Endothelial cell of umbilical vein (primary cell): ENCODE measurements around the gene PYGO1. TPM values are rescaled to one million over a fixed set of nuclear protein-coding genes. Genes with fewer than 3 reads are reported as not detected.
"Not testable (repeated sequence)": the region's sequence is repeated elsewhere in the genome, so short reads cannot be mapped to it uniquely, and the experiment has no call there.

Experiments
- BruUV-seq: library from RNA; stranded (reverse); fragments of 400-500 nt; replicated peaks from 2 replicates; lab custom pipeline; 2021; lab: Mats Ljungman, UMichigan
- CTCF ChIA-PET: fragments of 300-600, 350-600 bp; sonication (Branson Sonifier 250); formaldehyde crosslinking; loops from one replicate; lab custom pipeline; 2021; ENCODE audit warnings: antibody characterized with exemption, inconsistent platforms; lab: Charles Lee
- POLR2A ChIA-PET: fragments of 300-600, 350-600 bp; sonication (Branson Sonifier 250); formaldehyde crosslinking; loops from one replicate; lab custom pipeline; 2021; ENCODE audit warnings: antibody characterized with exemption, inconsistent platforms; lab: Charles Lee
- DNase-seq: peaks from one replicate; pipeline ENCODE4 v3.0.0-alpha.2; 2011; ENCODE audit warnings: low read depth, low spot score
- FAIRE-seq: peaks from 2 replicates; lab custom pipeline; 2011; peaks lifted over from hg19 to GRCh38; lab: Jason Lieb, UNC
- H2AFZ ChIP-seq: 2 replicates; pipeline ENCODE4 v1.6.0; 2012; ENCODE audit warnings: low read depth, low read length, control low read depth, inconsistent platforms
- H3K27ac ChIP-seq: 2 replicates; pipeline ENCODE4 v1.5.1; 2011; ENCODE audit warnings: low read depth, mild to moderate bottlenecking, control low read depth, low read length, moderate library complexity; ENCODE audit not compliant: insufficient read depth
- H3K27me3 ChIP-seq, 2 experiments: 2 replicates each; pipeline versions ENCODE4 v1.6.0 to v1.6.1; 2011; ENCODE audit warnings: low read length in 2 of 2, mixed read lengths in 1 of 2; ENCODE audit not compliant: control insufficient read depth in 2 of 2, insufficient read depth in 2 of 2
- H3K36me3 ChIP-seq, 2 experiments: 2 replicates in 1 of 2; 3 replicates in 1 of 2; pipeline ENCODE4 v1.5.1; 2011; ENCODE audit warnings: low read length in 2 of 2, mild to moderate bottlenecking in 1 of 2, moderate library complexity in 1 of 2; ENCODE audit not compliant: control insufficient read depth in 2 of 2, insufficient read depth in 2 of 2; ENCODE audit errors: extremely low read depth in 1 of 2
- H3K4me1 ChIP-seq: 3 replicates; pipeline ENCODE4 v1.5.1; 2011; ENCODE audit warnings: mild to moderate bottlenecking, low read length; ENCODE audit not compliant: control insufficient read depth, insufficient read depth; ENCODE audit errors: extremely low read depth
- H3K4me2 ChIP-seq: 2 replicates; pipeline ENCODE4 v1.6.1; 2011; ENCODE audit warnings: low read length, control low read depth, mixed read lengths; ENCODE audit not compliant: insufficient read depth
- H3K4me3 ChIP-seq, 3 experiments: fragments of 200-600 bp in 1 of 3; sonication (generic), shearing (Covaris generic) in 1 of 3; replicated peaks in 1 of 3; 2 replicates each; pipeline ENCODE4 v1.5.1; 2011 to 2016; ENCODE audit warnings: control low read depth in 3 of 3, low read length in 3 of 3, mild to moderate bottlenecking in 2 of 3, inconsistent platforms in 1 of 3, low read depth in 1 of 3, moderate library complexity in 1 of 3; ENCODE audit not compliant: insufficient read depth in 1 of 3
- H3K79me2 ChIP-seq: 2 replicates; pipeline ENCODE4 v1.6.0; 2012; ENCODE audit warnings: low read length, inconsistent platforms; ENCODE audit not compliant: control insufficient read depth, insufficient read depth
- H3K9ac ChIP-seq: replicated peaks from 2 replicates; pipeline ENCODE3; 2011; ENCODE audit warnings: low read length, control low read depth; ENCODE audit not compliant: insufficient read depth; ENCODE audit errors: extremely low read depth
- H3K9me1 ChIP-seq: replicated peaks from 3 replicates; pipeline ENCODE4 v1.6.0; 2011; ENCODE audit warnings: mild to moderate bottlenecking, low read length; ENCODE audit not compliant: control insufficient read depth, insufficient read depth; ENCODE audit errors: extremely low read depth
- H3K9me3 ChIP-seq: replicated peaks from 2 replicates; pipeline ENCODE4 v1.5.1; 2012; ENCODE audit warnings: low read length, inconsistent platforms; ENCODE audit not compliant: control insufficient read depth, insufficient read depth
- H4K20me1 ChIP-seq: replicated peaks from 2 replicates; pipeline ENCODE3; 2011; ENCODE audit warnings: mild to moderate bottlenecking, low read length; ENCODE audit not compliant: control insufficient read depth, insufficient read depth; ENCODE audit errors: extremely low read depth
- EZH2 ChIP-seq: IDR thresholded peaks from 2 replicates; pipeline ENCODE4 v1.6.1; 2012; ENCODE audit warnings: borderline replicate concordance, low read depth, mild to moderate bottlenecking, moderate library complexity, low read length, inconsistent platforms; ENCODE audit not compliant: severe bottlenecking
- FOS ChIP-seq: IDR thresholded peaks from 2 replicates; pipeline ENCODE4 v1.6.1; 2011; ENCODE audit warnings: mild to moderate bottlenecking, low read length, moderate library complexity, borderline replicate concordance; ENCODE audit not compliant: insufficient read depth
- JUN ChIP-seq: IDR thresholded peaks from 2 replicates; pipeline ENCODE4 v1.6.1; 2011; ENCODE audit warnings: borderline replicate concordance, low read depth; ENCODE audit not compliant: insufficient read length, insufficient read depth
- POLR2A ChIP-seq: IDR thresholded peaks from 2 replicates; pipeline ENCODE4 v1.6.1; 2012; ENCODE audit warnings: low read depth, mild to moderate bottlenecking, control low read depth, low read length
- POLR2AphosphoS5 ChIP-seq: IDR thresholded peaks from 2 replicates; pipeline ENCODE4 v1.6.1; 2012; ENCODE audit warnings: low read depth, mild to moderate bottlenecking, control low read depth, low read length, moderate library complexity; ENCODE audit not compliant: insufficient read depth
- dilution Hi-C: fragments of 300-500 bp; cut with MboI; formaldehyde crosslinking; loops from one replicate; pipeline ENCODE4 v1.15.0; 2019; ENCODE audit warnings: low sequenced_read_pairs; ENCODE audit not compliant: extremely low pct_ligation_motif_present
- intact Hi-C: fragments of 100-400 bp; cut with micrococcal nuclease; formaldehyde crosslinking; loops from one replicate; pipeline ENCODE4 v1.10.0; 2022
- polyA plus RNA-seq, 4 experiments: library from polyadenylated mRNA; depleted of rRNA in 3 of 4; stranded (reverse) in 3 of 4; unstranded in 1 of 4; fragments of >200 nt; gene quantifications; 2 replicates each; pipeline versions ENCODE4 v1.2.1 to v1.2.3, GENCODE V29; 2011 to 2012; ENCODE audit warnings: missing spikeins in 1 of 4
- total RNA-seq: library from RNA; stranded (reverse); gene quantifications from 2 replicates; pipeline ENCODE4 v1.2.3, GENCODE V29; 2021
- TF ChIP-seq, protein P1 (sequence below), 2 donors: IDR thresholded peaks; 1 replicate in 1 of 2; 2 replicates in 1 of 2; pipeline ENCODE4 v1.5.1; 2011; ENCODE audit warnings: low read length in 2 of 2, mild to moderate bottlenecking in 2 of 2, moderate library complexity in 2 of 2, control low read depth in 1 of 2, inconsistent platforms in 1 of 2, low read depth in 1 of 2; ENCODE audit not compliant: insufficient read depth in 1 of 2; ENCODE audit errors: extremely low read depth in 1 of 2

The PYGO1 gene
- total and polyA plus RNA-seq, 2 donors (not counting 3 experiments of a cell fraction or from before 2014, with no cell fraction given), result 1.9 to 7.6 TPM

DNA sequence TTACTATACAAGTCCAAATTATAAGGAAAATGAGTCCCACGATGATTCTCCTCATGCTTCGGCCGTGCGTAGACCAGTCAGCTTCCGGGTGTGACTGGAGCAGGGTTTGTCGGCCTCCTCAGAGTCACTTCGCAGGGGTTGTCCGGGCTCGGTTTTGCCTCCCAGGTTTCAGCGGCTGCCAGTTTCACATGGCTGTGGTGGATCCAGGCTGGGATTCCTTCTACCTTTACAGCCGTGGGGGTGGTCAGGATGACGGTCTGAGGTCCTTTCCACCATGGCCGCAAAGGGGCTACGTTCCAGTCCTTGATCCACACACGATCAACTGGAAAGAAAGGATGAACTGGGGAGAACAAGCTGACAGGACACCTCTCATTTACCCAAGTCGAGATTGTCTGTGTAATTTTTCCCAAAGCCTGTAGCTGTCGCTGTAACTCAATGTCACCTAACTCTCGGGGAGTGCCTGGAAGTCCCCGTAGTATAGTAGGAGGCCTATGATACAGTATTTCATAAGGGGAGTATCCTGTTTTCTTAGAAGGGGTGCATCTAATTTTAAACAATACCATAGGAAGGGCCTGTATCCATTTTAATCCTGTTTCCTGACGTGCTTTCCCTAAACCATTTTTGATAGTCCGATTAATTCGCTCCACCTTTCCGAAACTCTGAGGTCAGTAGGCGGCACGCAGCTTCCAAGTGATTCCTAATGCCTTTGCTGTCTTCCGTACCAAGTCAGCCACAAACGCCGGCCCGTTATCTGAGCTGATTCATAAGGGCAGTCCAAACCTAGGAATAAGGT, 74.3 kb downstream of the PYGO1 start:
- H3K9ac ChIP-seq, H3K27ac ChIP-seq, POLR2A ChIA-PET, H3K9me1 ChIP-seq, H3K27me3 ChIP-seq, H3K4me2 ChIP-seq, intact Hi-C loops, H3K9me3 ChIP-seq, FAIRE-seq, H2AFZ ChIP-seq, H4K20me1 ChIP-seq, BruUV-seq, H3K79me2 ChIP-seq, H3K4me1 ChIP-seq, H3K4me3 ChIP-seq, dilution Hi-C loops, H3K36me3 ChIP-seq: not testable (repeated sequence)
- TF ChIP-seq, protein P1, sequence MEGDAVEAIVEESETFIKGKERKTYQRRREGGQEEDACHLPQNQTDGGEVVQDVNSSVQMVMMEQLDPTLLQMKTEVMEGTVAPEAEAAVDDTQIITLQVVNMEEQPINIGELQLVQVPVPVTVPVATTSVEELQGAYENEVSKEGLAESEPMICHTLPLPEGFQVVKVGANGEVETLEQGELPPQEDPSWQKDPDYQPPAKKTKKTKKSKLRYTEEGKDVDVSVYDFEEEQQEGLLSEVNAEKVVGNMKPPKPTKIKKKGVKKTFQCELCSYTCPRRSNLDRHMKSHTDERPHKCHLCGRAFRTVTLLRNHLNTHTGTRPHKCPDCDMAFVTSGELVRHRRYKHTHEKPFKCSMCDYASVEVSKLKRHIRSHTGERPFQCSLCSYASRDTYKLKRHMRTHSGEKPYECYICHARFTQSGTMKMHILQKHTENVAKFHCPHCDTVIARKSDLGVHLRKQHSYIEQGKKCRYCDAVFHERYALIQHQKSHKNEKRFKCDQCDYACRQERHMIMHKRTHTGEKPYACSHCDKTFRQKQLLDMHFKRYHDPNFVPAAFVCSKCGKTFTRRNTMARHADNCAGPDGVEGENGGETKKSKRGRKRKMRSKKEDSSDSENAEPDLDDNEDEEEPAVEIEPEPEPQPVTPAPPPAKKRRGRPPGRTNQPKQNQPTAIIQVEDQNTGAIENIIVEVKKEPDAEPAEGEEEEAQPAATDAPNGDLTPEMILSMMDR (IDR thresholded peaks at IDR 0.05; ENCODE audit: extremely low read depth in 1 of 2, insufficient read depth in 1 of 2, low read depth in 1 of 2, low read length in 2 of 2), result peak; percentile 33 to 57
- CTCF ChIA-PET, result interaction anchor here (1.0 to 2.5 kb wide), 16 partner anchors 9 to 130 kb away, joined by 3 to 30 read pairs (median 5); no protein-coding TSS in a partner anchor
- DNase-seq, result peak; percentile 38

- H4K20me1 ChIP-seq, result no peaks in the 10 kb centered on the region
- H3K36me3 ChIP-seq, result no peaks in the 10 kb centered on the region
- H3K9ac ChIP-seq, result no peak overlapping the region
- H2AFZ ChIP-seq, result no peak overlapping the region
- FAIRE-seq (no peak), DNase-seq (no peak)
- no peak for TF ChIP-seq POLR2A
- no peak for TF ChIP-seq FOS
- no peak for TF ChIP-seq JUN
- TF ChIP-seq POLR2AphosphoS5, result no peak
- no peak for TF ChIP-seq EZH2
- H3K27me3 ChIP-seq, result peaks cover 0 to 3% of the 10 kb centered on the region in 2 experiments
- intact Hi-C loops, result no loop called here
- dilution Hi-C loops, result no loop called here
- no peaks in the 10 kb centered on the region for H3K9me3 ChIP-seq
- no TSS peak for BruUV-seq
- no peaks in the 10 kb centered on the region for H3K9me1 ChIP-seq
- CTCF ChIA-PET, result interaction anchor here (1.0 to 2.5 kb wide), 13 partner anchors 10 to 130 kb away, joined by 3 to 30 read pairs (median 7); no protein-coding TSS in a partner anchor
- H3K4me2 ChIP-seq, result no peak overlapping the region
- no peaks in the 10 kb centered on the region for H3K79me2 ChIP-seq
- POLR2A ChIA-PET, result no interaction called here
- H3K27ac ChIP-seq, result no peak overlapping the region
- no peaks in the 10 kb centered on the region for H3K4me1 ChIP-seq
- H3K4me3 ChIP-seq, result no peak overlapping the region
These were observed 75.0 kb downstream of the PYGO1 start for GRCh38 chr15:55513152-55513551.
